Measurements from ENCODE around the gene GJA3. TPM values are rescaled to one million over a fixed set of nuclear protein-coding genes. Genes with fewer than 3 reads are reported as not detected.
A peak's percentile ranks its signal among the peaks of the same experiment; 100 is the strongest.

GJA3 gene
- total RNA-seq, 1 experiment from 2014 or later: 0.92 TPM

DNA sequence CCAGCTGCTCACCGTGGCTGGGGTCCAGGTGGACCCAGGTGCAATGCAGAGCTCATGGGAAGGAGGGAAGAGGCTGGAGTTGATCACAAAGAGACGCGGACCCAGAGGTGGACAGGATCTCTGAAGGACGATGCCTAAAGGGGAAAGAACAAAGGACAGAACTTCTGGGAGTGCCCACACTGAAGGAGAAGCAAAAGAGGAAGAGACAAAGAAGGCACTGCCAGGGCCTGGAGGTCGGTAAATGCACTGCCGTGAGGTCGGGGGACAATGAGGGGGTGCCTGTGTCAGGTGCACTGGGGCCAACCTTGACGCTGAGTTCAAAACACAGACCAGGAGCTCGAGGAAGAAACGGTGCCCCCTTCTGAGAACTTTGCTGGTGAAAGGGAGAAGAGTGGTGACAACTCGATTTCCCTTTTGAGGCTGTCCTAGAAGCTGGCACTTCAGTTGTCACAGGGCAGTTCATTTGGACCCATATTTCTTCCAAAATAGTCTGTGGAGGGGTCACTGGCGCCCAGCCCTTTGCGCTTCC, 55.6 kb downstream of the GJA3 start:
- H2BK5ac ChIP-seq (ENCODE audit: insufficient read length, low read length): no peak overlapping the region
- no CpG with 5 or more reads among the region's 13 CpGs for WGBS (ENCODE audit: extremely low coverage, insufficient read length, low lambda C conversion rate)
- H4K8ac ChIP-seq (replicated peaks; ENCODE audit: insufficient read length, low read depth, low read length): no peak overlapping the region
- no peaks in the 10 kb centered on the region for H3K9me3 ChIP-seq (ENCODE audit: control insufficient read depth, low read depth, low read length)
- H3K56ac ChIP-seq (ENCODE audit: insufficient read length, low read depth, low read length): no peak overlapping the region
- H2BK120ac ChIP-seq (ENCODE audit: low read depth, low read length, poor library complexity, severe bottlenecking): no peak overlapping the region
- H4K5ac ChIP-seq (ENCODE audit: insufficient read length, low read depth, low read length): no peak overlapping the region
- no peak overlapping the region for H2BK20ac ChIP-seq (ENCODE audit: low read depth, low read length, poor library complexity, severe bottlenecking)
- TF ChIP-seq, protein P1, sequence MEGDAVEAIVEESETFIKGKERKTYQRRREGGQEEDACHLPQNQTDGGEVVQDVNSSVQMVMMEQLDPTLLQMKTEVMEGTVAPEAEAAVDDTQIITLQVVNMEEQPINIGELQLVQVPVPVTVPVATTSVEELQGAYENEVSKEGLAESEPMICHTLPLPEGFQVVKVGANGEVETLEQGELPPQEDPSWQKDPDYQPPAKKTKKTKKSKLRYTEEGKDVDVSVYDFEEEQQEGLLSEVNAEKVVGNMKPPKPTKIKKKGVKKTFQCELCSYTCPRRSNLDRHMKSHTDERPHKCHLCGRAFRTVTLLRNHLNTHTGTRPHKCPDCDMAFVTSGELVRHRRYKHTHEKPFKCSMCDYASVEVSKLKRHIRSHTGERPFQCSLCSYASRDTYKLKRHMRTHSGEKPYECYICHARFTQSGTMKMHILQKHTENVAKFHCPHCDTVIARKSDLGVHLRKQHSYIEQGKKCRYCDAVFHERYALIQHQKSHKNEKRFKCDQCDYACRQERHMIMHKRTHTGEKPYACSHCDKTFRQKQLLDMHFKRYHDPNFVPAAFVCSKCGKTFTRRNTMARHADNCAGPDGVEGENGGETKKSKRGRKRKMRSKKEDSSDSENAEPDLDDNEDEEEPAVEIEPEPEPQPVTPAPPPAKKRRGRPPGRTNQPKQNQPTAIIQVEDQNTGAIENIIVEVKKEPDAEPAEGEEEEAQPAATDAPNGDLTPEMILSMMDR (conservative IDR thresholded peaks at IDR 0.05): no peak
- H2BK12ac ChIP-seq (ENCODE audit: insufficient read length, low read depth, low read length): no peak overlapping the region
- no peak overlapping the region for H3K14ac ChIP-seq (ENCODE audit: insufficient read depth, low read length)
- H3K9ac ChIP-seq (ENCODE audit: extremely low read depth, insufficient read length, low read length): no peak overlapping the region
- H2BK15ac ChIP-seq (ENCODE audit: low read depth, low read length): no peak overlapping the region
- H3K36me3 Mint-ChIP-seq (ENCODE audit: insufficient read depth in 1 of 3, low read depth in 3 of 3): no peaks in the 10 kb centered on the region
- H4K20me1 ChIP-seq (ENCODE audit: control insufficient read depth, insufficient read depth, insufficient read length): no peaks in the 10 kb centered on the region
- no peak overlapping the region for H4K91ac ChIP-seq (ENCODE audit: insufficient read length, low read depth, low read length)
- no peaks in the 10 kb centered on the region for H3K79me1 ChIP-seq (ENCODE audit: insufficient read depth, low read depth, low read length, poor library complexity, severe bottlenecking)
- H3K4me3 Mint-ChIP-seq: no peak overlapping the region
- no peaks in the 10 kb centered on the region for H3K9me3 Mint-ChIP-seq
- no peak overlapping the region for H2AK5ac ChIP-seq (ENCODE audit: insufficient read length, low read length)
- peaks cover 19% of the 10 kb centered on the region for H3K27me3 Mint-ChIP-seq (ENCODE audit: low read depth)
- H3K23ac ChIP-seq (ENCODE audit: insufficient read length, low read depth, low read length): no peak overlapping the region
- H3K23me2 ChIP-seq (ENCODE audit: insufficient read length, low read depth, low read length, poor library complexity, severe bottlenecking): no peaks in the 10 kb centered on the region
- H3K4ac ChIP-seq (ENCODE audit: low read depth, low read length): no peak overlapping the region
- no peak overlapping the region for H3T11ph ChIP-seq (ENCODE audit: low read length)
- peaks cover 12 to 17% of the 10 kb centered on the region in 2 experiments for H3K4me1 Mint-ChIP-seq
- no peak overlapping the region for H3K18ac ChIP-seq (ENCODE audit: insufficient read length, low read depth, low read length)
- H2AFZ ChIP-seq (ENCODE audit: low read length): no peak overlapping the region
- no peak overlapping the region for H3K27ac ChIP-seq (ENCODE audit: insufficient read length, low read depth, low read length)
- DNase-seq: no peak
- H3K27me3 ChIP-seq (ENCODE audit: insufficient read depth, low read length): no peaks in the 10 kb centered on the region
- H3K4me1 ChIP-seq (ENCODE audit: insufficient read depth, low read length): peaks cover 2% of the 10 kb centered on the region; the same call in 1 of the 2 replicates
- 0 out of 7 replicates have a peak overlapping the region, but pooled peaks of 1 of the 3 experiments have one; percentile 46 for H3K27ac Mint-ChIP-seq
- H3K4me2 ChIP-seq (ENCODE audit: insufficient read depth, insufficient read length, low read length): no peak overlapping the region
- H3K79me2 ChIP-seq (ENCODE audit: insufficient read depth, low read length): no peaks in the 10 kb centered on the region
